Bronchial epithelial cell (primary cell): ENCODE data around the gene MDM1. TPM values are rescaled to one million over a fixed set of nuclear protein-coding genes. Genes with fewer than 3 reads are reported as not detected.

Experiments used
- DNase-seq: peaks from one replicate; pipeline ENCODE4 v3.0.0-alpha.2; 2010; ENCODE audit warnings: low read depth
- FAIRE-seq: peaks from 2 replicates; lab custom pipeline; 2011; peaks lifted over from hg19 to GRCh38; lab: Jason Lieb, UNC
- H3K27me3 ChIP-seq: 2 replicates; pipeline ENCODE4 v1.5.1; 2011; ENCODE audit warnings: low read length; ENCODE audit not compliant: control insufficient read depth, insufficient read depth
- H3K36me3 ChIP-seq: 2 replicates; pipeline ENCODE4 v1.5.1; 2011; ENCODE audit warnings: low read length; ENCODE audit not compliant: control insufficient read depth, insufficient read depth
- H3K4me3 ChIP-seq: 2 replicates; pipeline ENCODE4 v1.5.1; 2011; ENCODE audit warnings: mild to moderate bottlenecking, low read depth, low read length, control low read depth
- CTCF ChIP-seq: IDR thresholded peaks from 2 replicates; pipeline ENCODE4 v1.5.1; 2011; ENCODE audit warnings: mild to moderate bottlenecking, moderate library complexity, low read length, control low read depth, inconsistent platforms; ENCODE audit not compliant: insufficient read depth, severe bottlenecking
- total RNA-seq: library from RNA; depleted of rRNA; stranded (reverse); fragments of >200 nt; gene quantifications from 2 replicates; pipeline ENCODE4 v1.2.1, GENCODE V29; 2014

MDM1 gene
- total RNA-seq, 1 donor from 2014 or later = 5.8 TPM

- FAIRE-seq = no peak
- no peak for DNase-seq
- no peak for TF ChIP-seq CTCF
These were observed 35.7 kb upstream of the MDM1 start for GRCh38 chr12:68367903-68368302.

DNA sequence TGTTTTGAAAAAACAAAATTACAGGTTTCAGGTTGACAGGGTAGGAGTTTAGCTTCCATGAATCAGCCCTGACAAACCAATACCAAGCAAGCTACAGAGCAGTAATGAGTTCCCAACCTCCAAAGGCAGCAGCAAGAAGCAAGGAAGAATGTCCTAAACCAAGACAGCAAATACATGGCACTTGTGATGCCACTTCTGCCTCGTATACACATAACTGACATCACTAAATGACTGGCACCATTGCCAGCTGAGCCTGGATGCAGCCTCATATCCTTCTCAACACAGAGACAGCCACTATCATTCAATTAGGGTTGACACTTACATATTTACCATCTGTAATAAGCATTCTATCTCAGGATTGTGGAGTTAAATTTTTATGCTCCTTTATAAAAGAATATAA, 35.0 kb upstream of the MDM1 start:
- Histone ChIP-seq H3K4me3 (no peak overlapping the region), H3K27me3 (no peaks in the 10 kb centered on the region), H3K36me3 (no peaks in the 10 kb centered on the region)
- TF ChIP-seq CTCF = no peak
- DNase-seq (no peak), FAIRE-seq (no peak)

More at GRCh38 chr12:68367903-68368302, 35.7 kb upstream of the MDM1 start:
- Histone ChIP-seq H3K36me3 (no peaks in the 10 kb centered on the region), H3K4me3 (no peak overlapping the region), H3K27me3 (no peaks in the 10 kb centered on the region)

DNA sequence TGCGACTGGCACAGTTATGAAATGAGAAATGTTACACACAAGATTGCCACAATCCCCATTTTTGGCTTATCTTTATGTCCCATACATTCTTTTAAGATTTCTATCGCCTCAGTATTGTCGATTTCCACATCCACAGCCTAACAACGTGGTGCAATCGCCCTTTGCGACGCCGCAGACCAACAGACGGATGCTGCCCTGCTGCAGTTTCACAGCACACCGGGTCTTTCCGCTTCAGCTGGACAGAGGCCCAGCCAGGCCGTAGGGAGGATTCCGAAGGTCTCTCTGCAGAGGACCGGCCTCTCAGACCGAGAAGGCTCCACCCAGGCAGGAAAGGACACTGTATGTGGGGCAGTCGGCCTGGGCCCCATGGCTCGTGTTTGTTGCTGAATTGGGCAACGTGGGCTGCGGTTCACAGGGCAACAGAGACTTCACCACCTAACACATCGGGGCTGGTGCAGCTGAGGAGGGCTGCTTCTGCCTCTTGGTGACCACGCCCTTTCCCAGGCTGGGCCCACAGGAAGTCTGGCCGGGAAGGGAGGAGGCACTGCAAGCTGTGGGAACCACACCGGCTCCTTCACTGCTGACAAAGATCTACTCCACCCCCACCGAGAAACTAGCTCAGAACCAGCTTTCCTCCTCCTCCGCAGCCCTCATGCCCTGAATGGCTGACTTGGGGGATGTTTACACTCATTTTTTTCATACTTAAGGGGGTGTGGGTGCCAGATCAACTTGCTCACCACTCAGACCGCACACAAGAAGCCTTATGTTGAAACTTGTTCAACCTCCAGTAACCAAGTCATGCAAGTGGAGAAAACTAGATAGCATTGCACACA, 32.9 kb upstream of the MDM1 start:
- peak overlapping the region; percentile 24 for H3K4me3 ChIP-seq
- no peak for FAIRE-seq
- DNase-seq = peak; percentile 99
- no peaks in the 10 kb centered on the region for H3K27me3 ChIP-seq
- no peak for TF ChIP-seq CTCF
- no peaks in the 10 kb centered on the region for H3K36me3 ChIP-seq

- H3K27me3 ChIP-seq = no peaks in the 10 kb centered on the region
- H3K4me3 ChIP-seq = no peak overlapping the region
- FAIRE-seq (no peak), DNase-seq (no peak)
- H3K36me3 ChIP-seq = no peaks in the 10 kb centered on the region
- TF ChIP-seq CTCF = no peak
These were observed 32.2 kb upstream of the MDM1 start for GRCh38 chr12:68364328-68364727.

DNA sequence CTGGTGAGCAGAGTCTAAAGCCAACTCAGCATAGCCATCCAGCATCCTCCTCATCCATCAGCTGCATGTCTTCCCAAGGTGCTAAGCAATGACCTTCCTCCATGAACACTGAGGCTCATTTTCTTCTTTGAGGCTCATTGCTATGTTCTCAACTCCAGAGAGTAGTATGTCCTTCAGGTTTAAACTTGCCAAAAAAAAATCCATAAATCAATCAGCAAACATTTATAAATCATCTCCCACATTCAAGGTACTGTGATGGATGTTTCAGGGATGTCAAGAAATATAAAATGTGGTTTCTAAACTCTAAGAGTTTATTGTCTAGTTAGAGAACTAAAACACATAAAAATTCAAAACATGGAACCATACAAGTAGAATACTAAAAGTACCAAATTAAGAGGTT, 29.8 kb upstream of the MDM1 start:
- no peaks in the 10 kb centered on the region for H3K27me3 ChIP-seq

More for the DNA sequence above, 29.8 kb upstream of the MDM1 start:
- no peaks in the 10 kb centered on the region for H3K36me3 ChIP-seq
- no peak for FAIRE-seq
- DNase-seq = no peak
- TF ChIP-seq CTCF = no peak
- no peak overlapping the region for H3K4me3 ChIP-seq
